ENCODE results near the gene CMTM8.

The CMTM8 gene

DNA sequence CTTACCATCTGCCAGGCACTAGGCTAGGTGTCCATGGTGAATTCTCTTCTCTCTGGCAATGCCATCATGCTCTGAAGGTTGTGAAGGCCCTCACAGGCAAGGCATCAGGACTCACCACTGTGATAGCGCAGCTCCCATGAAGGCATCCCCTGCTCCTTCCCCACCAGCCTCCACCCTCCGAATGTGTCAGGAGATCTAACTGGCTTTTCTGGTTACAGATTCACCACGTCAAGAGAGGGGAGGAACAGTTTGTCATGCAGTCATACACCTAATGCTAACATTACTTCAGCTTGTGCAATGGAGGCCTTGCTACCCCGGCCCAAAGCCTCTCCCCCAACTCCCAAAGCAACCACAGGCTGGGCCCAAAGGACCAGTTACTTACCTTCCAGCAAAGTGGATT lies 8.9 kb upstream of the CMTM8 start:
- no peak for DNase-seq (ENCODE audit: low read depth)

DNA sequence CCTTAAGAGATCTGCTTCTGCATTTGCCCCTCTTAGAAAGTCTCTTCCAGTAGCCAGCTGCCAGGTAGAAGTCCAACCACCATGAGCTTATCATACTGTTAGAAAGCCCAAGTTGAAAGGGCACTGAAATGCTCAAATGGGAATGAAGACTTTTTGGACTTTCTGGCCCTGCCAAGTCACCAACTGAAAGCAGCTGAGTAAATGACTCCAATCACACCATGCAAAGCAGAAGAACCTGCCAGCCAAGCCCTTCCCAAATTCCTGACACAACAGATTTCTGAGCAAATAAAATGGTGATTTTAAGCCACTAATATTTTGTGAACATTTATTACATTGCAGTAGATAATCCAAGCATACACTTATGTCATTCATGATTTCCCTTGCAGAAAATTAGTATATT lies 2.1 kb upstream of the CMTM8 start:
- DNase-seq (ENCODE audit: low read depth) = no peak

GRCh38 chr3:32237670-32238452 lies 619 bp upstream of the CMTM8 start:
- no peak for DNase-seq (ENCODE audit: low read depth)

- no peak for DNase-seq (ENCODE audit: low read depth)
Observed at GRCh38 chr3:32239307-32240158, 1.1 kb downstream of the CMTM8 start.

GRCh38 chr3:32240159-32240545 lies 1.7 kb downstream of the CMTM8 start:
- DNase-seq (ENCODE audit: low read depth) = no peak

GRCh38 chr3:32241100-32241499 lies 2.6 kb downstream of the CMTM8 start:
- no peak for DNase-seq (ENCODE audit: low read depth)

GRCh38 chr3:32243519-32243918 lies 5.0 kb downstream of the CMTM8 start:
- DNase-seq (ENCODE audit: low read depth) = no peak

DNA sequence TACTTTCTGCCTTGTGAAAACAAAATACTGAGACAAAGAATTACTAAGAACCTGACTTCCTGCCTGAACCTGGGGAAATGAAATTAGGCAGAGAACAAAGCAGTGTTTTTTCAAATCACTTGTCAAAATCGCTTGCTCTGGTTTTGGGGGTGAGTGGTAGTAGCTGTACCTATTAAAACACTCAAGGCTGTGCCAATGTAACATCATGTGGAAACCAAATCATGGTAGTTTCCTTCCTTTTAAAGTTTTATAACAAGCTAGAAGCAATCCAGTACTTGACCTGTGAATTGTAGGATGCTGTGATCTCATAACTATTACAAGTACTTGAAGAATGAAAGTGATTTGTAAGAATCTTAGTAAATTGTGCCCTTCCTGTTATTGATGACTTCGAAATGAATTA lies 6.7 kb downstream of the CMTM8 start:
- DNase-seq (ENCODE audit: low read depth) = no peak

GRCh38 chr3:32246079-32246675 lies 7.7 kb downstream of the CMTM8 start:
- no peak for DNase-seq (ENCODE audit: low read depth)

DNA sequence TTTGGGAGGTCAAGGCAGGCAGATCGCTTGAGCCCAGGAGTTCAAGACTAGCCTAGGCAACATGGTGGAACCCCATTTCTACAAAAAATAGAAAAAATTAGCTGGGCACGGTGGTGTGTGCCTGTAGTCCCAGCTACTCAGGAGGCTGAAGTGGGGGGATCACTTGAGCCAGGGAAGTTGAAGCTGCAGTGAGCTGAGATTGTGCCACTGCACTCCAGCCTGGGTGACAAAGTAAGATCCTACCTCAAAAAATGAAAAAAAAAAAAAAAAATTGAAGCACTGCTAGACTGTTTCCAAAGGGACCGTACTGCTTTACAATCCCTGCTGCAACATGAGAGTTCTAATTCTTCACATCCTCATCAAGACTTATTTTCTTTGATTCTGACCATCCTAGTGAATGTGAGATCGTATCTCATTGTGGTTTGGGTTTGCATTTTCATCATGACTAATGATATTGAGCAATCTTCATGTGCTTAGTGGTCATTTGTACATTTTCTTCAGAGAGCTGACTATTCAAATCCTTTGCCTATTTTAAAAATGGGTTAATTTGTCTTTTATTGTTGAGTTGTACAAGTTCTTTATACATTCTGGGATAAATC lies 10.8 kb downstream of the CMTM8 start:
- DNase-seq (ENCODE audit: low read depth) = peak; percentile 89

DNA sequence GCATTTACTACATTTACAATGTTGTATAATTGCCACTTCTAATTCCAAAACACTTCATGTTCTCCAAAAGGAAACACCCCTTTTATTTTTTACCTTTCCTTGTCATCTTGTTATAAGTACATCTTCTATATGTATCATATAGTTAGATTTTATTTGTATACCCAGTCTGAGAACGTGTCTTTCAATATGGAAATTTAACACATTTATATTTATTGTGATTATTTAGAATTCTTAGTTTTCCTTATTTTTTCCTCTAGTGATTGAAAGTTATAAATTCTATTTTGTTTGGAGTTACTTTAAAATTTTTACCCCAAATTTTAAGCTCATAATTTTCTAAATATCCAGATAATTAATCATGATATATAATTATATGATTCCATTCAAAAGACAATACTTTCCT lies 15.8 kb downstream of the CMTM8 start:
- DNase-seq (ENCODE audit: low read depth) = no peak

GRCh38 chr3:32255345-32255744 lies 16.9 kb downstream of the CMTM8 start:
- no peak for DNase-seq (ENCODE audit: low read depth)

- no peak for DNase-seq (ENCODE audit: low read depth)
Observed at GRCh38 chr3:32256206-32256605, 17.7 kb downstream of the CMTM8 start.

DNA sequence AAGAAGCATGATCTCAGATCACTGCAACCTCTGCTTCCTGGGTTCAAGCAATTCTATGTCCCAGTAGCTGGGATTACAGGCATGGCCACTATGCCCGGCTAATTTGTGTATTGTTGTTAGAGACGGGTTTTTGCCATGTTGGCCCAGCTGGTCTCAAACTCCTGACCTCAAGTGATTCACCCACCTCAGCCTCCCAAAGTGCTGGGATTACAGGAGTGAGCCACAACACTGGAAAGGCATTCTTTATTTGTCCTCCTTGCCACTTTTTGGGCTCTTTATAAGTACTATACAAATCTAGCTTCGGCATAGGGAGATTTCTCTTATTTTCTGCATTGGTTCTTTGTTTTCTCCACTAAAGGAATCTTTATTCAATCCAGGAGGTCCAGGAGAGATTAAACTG lies 18.6 kb downstream of the CMTM8 start:
- DNase-seq (ENCODE audit: low read depth) = no peak

GRCh38 chr3:32257641-32258438 lies 19.4 kb downstream of the CMTM8 start:
- no peak for DNase-seq (ENCODE audit: low read depth)

- no peak for DNase-seq (ENCODE audit: low read depth)
Observed at GRCh38 chr3:32258869-32259268, 20.4 kb downstream of the CMTM8 start.

DNA sequence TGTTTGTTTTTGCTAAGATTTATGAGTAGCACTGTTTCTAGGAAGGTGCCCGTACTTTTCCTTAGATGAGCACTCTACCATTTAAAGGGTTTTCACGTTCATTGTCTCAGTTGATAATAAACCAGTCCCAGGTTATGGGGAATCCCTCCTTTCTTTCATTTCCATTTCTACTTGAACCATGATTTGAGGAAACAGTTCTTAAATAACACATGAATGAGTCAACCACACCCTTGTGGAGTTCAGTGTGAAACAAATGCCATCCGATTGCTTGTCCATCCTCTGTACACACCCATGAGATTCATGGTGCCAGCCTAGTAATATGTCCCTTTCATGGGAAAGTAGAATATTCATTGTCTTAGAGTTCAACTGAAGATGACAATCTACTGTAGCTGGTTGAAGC lies 23.1 kb downstream of the CMTM8 start:
- DNase-seq (ENCODE audit: low read depth) = no peak

DNA sequence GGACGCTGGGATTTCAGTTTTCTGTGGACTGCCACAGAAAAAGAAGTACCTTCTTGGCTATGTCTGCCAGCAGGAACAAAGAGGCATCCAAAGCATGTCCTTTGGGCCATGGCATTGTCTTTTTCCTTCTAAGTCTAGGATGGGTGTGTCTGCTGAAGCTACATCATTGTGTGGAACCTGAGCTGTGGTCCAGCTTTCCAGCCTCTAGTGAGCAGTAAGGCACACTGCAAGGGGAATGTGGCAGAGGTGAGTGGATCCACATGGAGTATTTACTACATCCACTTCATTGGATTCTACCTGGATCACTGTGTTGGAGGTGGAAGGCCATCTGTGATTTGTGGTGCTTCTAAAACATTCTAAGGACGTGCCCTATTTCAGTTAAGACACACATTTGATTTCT lies 23.7 kb downstream of the CMTM8 start:
- no peak for DNase-seq (ENCODE audit: low read depth)

DNA sequence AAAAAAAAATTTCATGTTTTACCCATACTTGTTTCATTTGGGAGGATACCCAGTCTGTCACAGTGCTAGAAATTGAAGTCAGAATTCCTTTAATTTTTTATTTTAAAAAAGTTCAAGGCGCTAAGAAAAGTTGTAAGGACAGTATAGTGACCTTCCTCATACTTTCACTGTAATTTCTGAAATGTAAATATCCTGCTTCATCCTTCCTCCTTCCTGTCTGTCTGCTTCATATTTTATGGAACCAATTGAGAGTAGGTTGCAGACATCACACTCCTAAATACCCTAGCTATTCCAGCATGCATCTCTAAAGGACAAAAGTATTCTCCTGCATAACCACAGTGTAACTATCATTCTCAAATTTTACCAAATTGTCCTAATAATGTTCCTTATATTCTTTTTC lies 35.8 kb downstream of the CMTM8 start:
- DNase-seq (ENCODE audit: low read depth) = no peak

GRCh38 chr3:32275506-32275905 lies 37.0 kb downstream of the CMTM8 start:
- no peak for DNase-seq (ENCODE audit: low read depth)

DNA sequence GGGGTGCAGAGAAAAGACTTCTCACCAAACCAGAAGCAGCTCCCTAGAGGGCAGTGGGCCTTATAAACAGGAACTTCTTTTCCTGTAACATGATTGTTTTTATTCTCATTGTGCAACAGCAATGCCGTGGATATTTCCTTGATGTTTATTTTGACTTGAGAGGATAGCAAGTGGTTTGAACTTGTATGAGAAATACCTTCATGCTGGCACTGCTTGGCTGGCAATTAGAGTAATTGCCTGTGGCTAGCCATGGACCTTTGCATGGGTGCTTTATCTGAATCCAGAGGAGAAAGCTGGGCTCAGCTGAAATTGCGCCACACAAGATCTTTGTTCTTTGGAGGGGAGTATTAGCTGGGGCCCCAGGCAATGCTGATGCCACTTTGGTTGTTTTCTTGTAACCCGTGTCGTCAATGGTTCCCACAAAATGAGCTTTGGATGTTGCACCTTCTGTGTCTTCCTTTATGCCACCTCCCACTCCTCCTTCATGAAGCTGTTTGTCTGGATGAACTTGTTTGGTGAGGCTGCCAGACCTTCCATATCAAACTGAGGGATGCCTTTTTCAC lies 37.9 kb downstream of the CMTM8 start:
- no peak for DNase-seq (ENCODE audit: low read depth)

DNA sequence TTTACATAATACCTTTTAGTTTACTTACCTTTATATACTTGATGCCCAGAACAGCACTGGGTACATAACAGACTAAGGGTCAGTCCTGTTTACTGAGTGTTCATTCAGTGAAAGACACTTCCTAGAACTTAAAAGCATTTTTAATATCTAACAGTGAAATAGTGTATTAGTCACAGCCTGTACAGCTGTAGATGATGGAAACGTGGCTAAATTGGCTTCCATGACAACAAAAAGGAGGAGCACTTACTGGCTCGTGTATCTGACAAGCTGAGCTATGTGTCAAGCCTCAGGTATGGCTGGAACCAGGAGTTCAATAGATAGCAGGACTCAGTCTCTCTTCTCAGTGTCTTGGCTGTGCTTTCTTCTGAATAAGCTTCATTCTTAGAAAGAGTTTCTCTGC lies 40.2 kb downstream of the CMTM8 start:
- no peak for DNase-seq (ENCODE audit: low read depth)

All from non-pigmented ciliary epithelial cell (primary cell).